Measurements from ENCODE around the gene ZP3. TPM values are rescaled to one million over a fixed set of nuclear protein-coding genes. Genes with fewer than 3 reads are reported as not detected.
A peak's percentile ranks its signal among the peaks of the same experiment; 100 is the strongest.

Gene ZP3
- total and polyA plus RNA-seq, 2 of the 8 experiments (the other 6 are each of a cell fraction or from before 2014, with no cell fraction given): 1.5 to 2.4 TPM

DNA sequence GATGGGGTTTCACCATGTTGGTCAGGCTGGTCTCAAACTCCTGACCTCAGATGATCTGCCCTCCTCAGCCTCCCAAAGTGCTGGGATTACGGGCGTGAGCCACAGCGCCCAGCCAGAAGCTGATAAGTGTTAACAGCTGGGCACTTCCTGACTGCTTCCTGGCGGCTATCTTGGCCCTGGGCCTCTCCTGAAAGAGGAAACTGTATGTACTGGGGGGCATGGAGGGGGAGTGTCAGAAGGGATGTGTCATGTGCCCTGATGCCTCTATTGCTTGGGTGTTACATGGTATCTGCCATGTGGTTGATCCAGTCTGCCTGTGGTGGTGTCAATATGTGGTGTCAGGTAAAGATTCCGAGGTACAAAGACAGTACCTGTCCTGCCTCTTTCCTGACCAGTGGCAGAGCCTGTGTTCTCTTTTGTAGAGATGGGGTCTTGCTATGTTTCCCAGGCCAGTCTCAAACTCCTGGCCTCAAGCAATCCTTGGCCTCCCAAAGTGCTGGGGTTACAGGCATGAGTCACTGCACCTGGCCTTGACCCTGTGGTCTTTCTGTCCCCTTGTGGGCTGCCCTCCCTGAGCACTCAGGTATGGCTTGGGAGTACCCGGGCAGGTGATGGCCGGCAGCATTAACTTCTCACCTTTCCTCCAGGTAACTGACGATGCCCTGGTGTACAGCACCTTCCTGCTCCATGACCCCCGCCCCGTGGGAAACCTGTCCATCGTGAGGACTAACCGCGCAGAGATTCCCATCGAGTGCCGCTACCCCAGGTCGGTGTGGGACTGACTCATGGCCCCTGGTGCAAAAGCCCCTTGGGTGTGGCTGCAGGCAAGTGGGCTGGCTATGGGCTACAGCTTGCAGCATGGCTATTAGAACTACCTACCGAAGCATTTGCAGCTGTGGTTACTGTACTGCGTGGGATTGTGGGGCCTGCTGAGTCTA lies 4.4 kb downstream of the ZP3 start:
- no peak overlapping the region for H4K8ac ChIP-seq (ENCODE audit: extremely low read depth, insufficient read depth, low read length)
- H3K4me3 ChIP-seq (ENCODE audit: extremely low read depth in 1 of 4, insufficient read depth in 2 of 4, low read depth in 3 of 4, low read length in 4 of 4): no peak overlapping the region
- H3K9ac ChIP-seq (replicated peaks in 1 of 4; ENCODE audit: extremely low read depth in 1 of 4, low read depth in 3 of 4, low read length in 3 of 4): no peak overlapping the region
- no peaks in the 10 kb centered on the region for H3K79me2 ChIP-seq (ENCODE audit: control insufficient read depth in 1 of 2, insufficient read depth in 2 of 2, low read length in 2 of 2)
- no peak overlapping the region for H3K23ac ChIP-seq (ENCODE audit: insufficient read length)
- H2BK12ac ChIP-seq (ENCODE audit: low read depth, low read length): 0 out of 2 replicates have a peak overlapping the region, but pooled peaks have one; percentile 7
- WGBS, 2 experiments (ENCODE audit: extremely low coverage in 1 of 2, insufficient coverage in 1 of 2, insufficient read length in 1 of 2, insufficient replicate concordance in 2 of 2, low coverage in 1 of 2, low lambda C conversion rate in 2 of 2, missing lambda C conversion rate in 1 of 2): 93% methylated on average over 18 of the region's 18 CpGs; no CpG with 5 or more reads in 1 of the 2 experiments
- peak overlapping the region; percentile 22; the same call in 1 of the 2 replicates for H2BK5ac ChIP-seq (ENCODE audit: low read depth, low read length)
- DNase-seq (ENCODE audit: low read depth in 1 of 2, low spot score in 2 of 2) (no peak), FAIRE-seq (no peak)
- H2BK120ac ChIP-seq (replicated peaks; ENCODE audit: low read depth, low read length): no peak overlapping the region
- H3K4ac ChIP-seq (replicated peaks; ENCODE audit: insufficient read length, low read depth, low read length): no peak overlapping the region
- no peak overlapping the region for H3K14ac ChIP-seq (ENCODE audit: insufficient read length)
- H4K20me1 ChIP-seq (replicated peaks in 1 of 2; ENCODE audit: control insufficient read depth in 1 of 2, insufficient read depth in 2 of 2, low read length in 2 of 2): no peaks in the 10 kb centered on the region
- H3K36me3 ChIP-seq (ENCODE audit: control insufficient read depth in 2 of 4, insufficient read depth in 4 of 4, low read length in 3 of 4): no peaks in the 10 kb centered on the region
- 0 out of 2 replicates have a peak overlapping the region, but pooled peaks have one; percentile 72 for H2BK20ac ChIP-seq (ENCODE audit: low read length)
- H3K4me1 ChIP-seq (replicated peaks in 1 of 4; ENCODE audit: control insufficient read depth in 3 of 4, insufficient read depth in 4 of 4, low read length in 3 of 4): peaks cover 0 to 3% (median 0%) of the 10 kb centered on the region in 4 experiments; a peak in 2 of 7 replicates
- peak overlapping the region; percentile 97; the same call in 1 of the 2 replicates for H2BK15ac ChIP-seq (ENCODE audit: low read length)
- H3K56ac ChIP-seq (replicated peaks; ENCODE audit: insufficient read length, low read depth, low read length): no peak overlapping the region
- no peak for TF ChIP-seq CEBPB (IDR thresholded peaks at IDR 0.05; ENCODE audit: low read depth, low read length)
- TF ChIP-seq EZH2 (IDR thresholded peaks at IDR 0.05; ENCODE audit: low read depth, low read length, severe bottlenecking): no peak
- no peak for TF ChIP-seq MAFK (IDR thresholded peaks at IDR 0.05; ENCODE audit: low read depth, low read length)
- TF ChIP-seq HDAC2 (IDR thresholded peaks at IDR 0.05; ENCODE audit: borderline replicate concordance in 1 of 2, low read depth in 2 of 2, low read length in 2 of 2): no peak
- TF ChIP-seq BRCA1 (IDR thresholded peaks at IDR 0.05; ENCODE audit: low read depth, low read length): no peak
- no peak for TF ChIP-seq GABPA (IDR thresholded peaks at IDR 0.05; ENCODE audit: borderline replicate concordance, insufficient read depth, low read length)
- no peak for TF ChIP-seq SIX5 (IDR thresholded peaks at IDR 0.05; ENCODE audit: low read depth, low read length)
- no peak for TF ChIP-seq BACH1 (IDR thresholded peaks at IDR 0.05; ENCODE audit: low read length)
- no peak for TF ChIP-seq CBX8 (IDR thresholded peaks at IDR 0.05; ENCODE audit: borderline replicate concordance, low read depth, low read length)
- no peak for TF ChIP-seq TCF12 (IDR thresholded peaks at IDR 0.05; ENCODE audit: low read depth, low read length)
- H4K5ac ChIP-seq (ENCODE audit: insufficient read length, low read depth, low read length): no peak overlapping the region
- no peak overlapping the region for H3K18ac ChIP-seq (ENCODE audit: extremely low read depth, low read length)
- H4K91ac ChIP-seq (replicated peaks; ENCODE audit: insufficient read length, low read length): no peak overlapping the region
- POLR2A ChIA-PET (ENCODE audit: partially characterized antibody): interaction anchor here (0.6 to 1.9 kb wide), 2 partner anchors 10 to 132 kb away, joined by 3 to 8 read pairs; no protein-coding TSS in a partner anchor
- no peak overlapping the region for H2AFZ ChIP-seq (ENCODE audit: low read length)
- H3K27me3 ChIP-seq (replicated peaks in 1 of 4; ENCODE audit: control insufficient read depth in 3 of 4, extremely low read depth in 1 of 4, insufficient read depth in 3 of 4, low read length in 3 of 4): no peaks in the 10 kb centered on the region
- H3K23me2 ChIP-seq (ENCODE audit: low read depth, low read length): no peaks in the 10 kb centered on the region
- H3K9me3 ChIP-seq (ENCODE audit: insufficient read depth in 2 of 2, low read depth in 1 of 2, low read length in 1 of 2): no peaks in the 10 kb centered on the region
- H3K27ac ChIP-seq (ENCODE audit: low read depth, low read length): no peak overlapping the region; the same call in 1 of the 2 replicates
- H2AK5ac ChIP-seq (ENCODE audit: low read depth, low read length): 0 out of 2 replicates have a peak overlapping the region, but pooled peaks have one; percentile 82
- H3K79me1 ChIP-seq (ENCODE audit: low read depth, low read length): no peaks in the 10 kb centered on the region; the same call in 1 of the 2 replicates
- H3K4me2 ChIP-seq (ENCODE audit: insufficient read depth in 1 of 2, low read depth in 2 of 2, low read length in 2 of 2): no peak overlapping the region
- CTCF ChIA-PET (ENCODE audit: partially characterized antibody): interaction anchor here (0.7 to 0.9 kb wide), 2 partner anchors 23 to 65 kb away, joined by 3 to 5 read pairs; no protein-coding TSS in a partner anchor
